GM18909 (cell line): ENCODE measurements around the gene ENPP6.

Experiments
- ATAC-seq: cut with Tn5 transposase; IDR thresholded peaks from one replicate; pipeline ENCODE4 v1.9.1; 2021; ENCODE audit warnings: mild to moderate bottlenecking; ENCODE audit not compliant: unreplicated experiment, poor library complexity

ENPP6 gene

DNA sequence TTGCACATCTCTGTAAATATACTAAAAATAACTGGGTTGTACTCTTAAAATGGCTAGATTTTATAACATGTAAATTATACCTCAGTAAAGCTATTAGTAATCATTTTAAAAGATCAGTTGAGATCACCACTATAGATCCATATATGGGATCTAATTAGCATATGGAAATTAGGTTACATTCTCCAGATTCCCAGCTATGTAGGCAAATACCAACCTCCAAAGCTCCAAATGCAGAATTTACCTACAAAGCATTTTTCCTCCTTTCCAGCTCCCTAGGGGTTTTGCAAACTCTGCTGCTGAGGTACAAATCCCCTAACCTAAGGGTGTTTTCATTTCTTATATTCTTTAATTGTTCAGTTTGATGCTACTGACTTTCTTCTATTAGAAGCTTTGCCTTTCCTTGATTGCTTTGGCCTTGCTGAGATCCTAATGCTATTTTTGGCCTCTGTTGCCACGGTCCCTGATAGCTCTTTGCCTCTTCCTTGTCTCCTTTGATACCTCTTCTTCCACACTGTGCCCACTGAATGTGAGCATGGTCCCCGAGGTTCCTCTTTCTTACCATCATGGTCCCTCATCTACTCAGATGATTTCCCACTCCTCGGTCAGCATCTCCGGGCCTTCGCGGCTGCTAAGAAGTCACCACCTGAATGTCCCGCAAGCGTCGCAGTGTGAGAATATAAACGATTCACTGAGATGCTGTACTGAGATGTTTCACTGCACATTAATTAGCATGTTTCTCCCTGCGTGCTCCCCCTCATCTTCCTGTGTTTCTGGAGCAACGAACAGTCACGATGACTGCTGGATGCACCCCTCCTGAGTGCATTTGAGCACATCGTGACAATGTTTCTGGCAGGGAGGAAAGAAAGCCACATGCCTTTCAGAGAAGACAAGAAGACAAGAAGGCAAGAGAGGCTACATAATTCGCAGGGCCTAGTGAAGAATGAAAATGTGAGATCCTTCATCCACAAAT lies 23.8 kb downstream of the ENPP6 start:
- ATAC-seq = no peak

DNA sequence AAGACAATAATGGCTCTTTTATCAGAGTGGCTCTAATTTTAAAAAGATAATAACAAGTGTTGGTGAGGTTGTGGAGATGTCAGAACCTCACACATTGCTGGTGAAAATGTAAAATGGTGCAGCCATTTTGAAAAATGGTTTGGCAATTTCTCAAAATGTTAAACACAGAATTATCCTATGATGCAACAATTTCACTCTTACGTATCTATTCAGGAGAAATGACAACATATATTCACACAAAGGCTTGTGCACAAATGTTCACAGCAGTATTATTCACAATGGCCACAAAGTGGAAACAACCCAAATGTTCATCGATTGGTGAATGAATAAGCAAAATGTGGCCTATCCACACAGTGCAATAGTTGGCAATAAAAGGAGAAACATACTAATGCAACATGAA lies 24.7 kb downstream of the ENPP6 start:
- no peak for ATAC-seq

DNA sequence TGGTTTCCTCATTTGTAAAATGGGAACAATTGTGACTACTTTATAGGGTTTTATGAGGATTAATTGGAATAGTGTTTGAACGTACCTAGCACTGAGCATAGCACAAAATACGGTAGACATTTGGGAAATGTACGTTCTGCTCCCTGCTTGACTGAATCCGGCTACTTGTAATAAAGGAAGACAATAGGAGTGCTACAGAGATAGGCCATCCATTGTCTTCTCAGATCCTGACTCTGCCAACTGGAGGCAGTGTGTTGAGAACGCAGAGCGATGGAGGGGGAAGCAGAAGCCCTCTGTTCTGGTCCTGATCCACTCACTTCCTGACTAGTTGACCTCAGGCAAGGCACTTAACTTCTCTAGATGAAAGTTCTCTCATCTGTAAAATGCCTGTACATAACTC lies 26.4 kb downstream of the ENPP6 start:
- no peak for ATAC-seq

DNA sequence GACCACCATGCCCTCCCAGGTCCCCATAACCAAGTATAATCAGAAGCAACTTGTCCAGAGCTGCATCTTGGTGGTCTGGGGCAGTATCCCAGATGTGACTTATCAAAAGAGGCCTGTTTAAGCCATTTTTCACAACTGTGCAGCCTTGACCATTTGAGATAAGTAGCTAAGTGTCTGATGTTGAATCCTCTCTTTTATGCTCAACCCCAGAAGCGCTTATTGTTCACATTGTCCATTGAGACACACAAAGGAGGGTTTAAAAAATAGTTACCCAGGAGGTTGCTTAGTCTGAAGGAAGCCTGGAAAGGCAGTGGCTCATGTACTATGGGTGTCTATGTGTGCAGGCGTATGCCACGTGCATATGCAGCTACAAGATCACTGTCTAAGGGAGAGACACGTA lies 27.0 kb downstream of the ENPP6 start:
- no peak for ATAC-seq

DNA sequence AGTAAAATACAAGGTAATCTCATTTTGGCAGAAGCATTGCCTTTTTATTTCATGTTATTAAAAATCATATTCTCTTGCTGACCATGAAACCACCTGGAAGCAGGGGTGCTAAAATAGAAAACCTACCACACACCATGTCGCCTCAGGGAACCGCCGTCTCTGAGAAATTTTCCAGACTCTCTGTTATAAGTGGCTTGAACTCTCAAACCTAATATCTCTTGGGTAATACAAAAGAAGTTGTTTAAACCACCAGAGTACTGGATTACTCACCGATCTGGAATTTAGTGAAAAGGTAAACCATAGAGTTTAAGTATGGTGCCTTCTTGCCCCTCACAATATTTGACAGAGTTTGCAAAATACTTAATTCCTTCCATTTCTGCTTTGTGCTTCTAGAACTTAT lies 27.7 kb downstream of the ENPP6 start:
- no peak for ATAC-seq

DNA sequence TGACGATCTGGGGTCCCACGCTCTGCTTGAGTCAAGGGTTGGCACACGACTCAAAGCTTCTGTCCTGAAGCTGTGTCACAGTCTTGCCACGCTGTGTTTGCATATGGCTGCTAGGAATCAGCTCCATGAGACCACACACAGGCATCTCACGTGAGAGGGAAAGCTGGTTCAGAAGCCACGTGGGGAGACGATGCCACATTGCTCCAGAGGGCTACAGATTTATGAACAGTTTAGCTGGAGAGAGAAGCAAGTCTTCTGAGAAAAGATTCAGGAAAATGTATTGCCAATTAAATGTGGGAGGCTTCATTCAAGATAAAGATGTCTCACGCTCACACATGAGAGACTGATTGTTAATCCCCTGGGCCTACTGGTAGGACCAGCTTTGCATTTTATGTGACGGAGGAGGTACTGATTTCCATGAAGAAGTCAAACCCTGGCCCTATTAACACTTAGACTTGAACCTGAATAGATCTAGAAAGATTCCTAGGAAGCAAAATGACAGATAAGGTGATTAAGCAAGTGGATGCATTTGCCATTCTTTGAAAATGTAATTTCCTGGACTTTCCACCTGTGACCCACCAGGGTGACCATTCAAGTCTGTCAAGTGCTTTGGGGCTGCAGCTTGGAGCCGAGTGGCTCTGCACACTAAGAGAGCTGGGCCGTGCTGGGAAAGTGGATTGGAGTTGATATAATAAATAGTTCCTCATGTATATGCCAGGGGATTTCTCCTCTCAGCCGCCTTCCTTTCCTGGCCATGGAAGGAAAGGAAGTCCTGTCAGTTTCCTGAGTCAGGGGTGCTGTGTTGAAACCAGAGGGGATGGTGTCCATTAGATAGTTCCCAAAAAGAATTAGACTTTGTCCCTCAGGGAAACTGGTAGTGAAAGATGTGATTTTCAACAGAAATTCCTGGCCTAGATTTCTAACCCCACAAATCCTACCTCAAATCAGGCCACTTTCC lies 29.0 kb downstream of the ENPP6 start:
- ATAC-seq = no peak

DNA sequence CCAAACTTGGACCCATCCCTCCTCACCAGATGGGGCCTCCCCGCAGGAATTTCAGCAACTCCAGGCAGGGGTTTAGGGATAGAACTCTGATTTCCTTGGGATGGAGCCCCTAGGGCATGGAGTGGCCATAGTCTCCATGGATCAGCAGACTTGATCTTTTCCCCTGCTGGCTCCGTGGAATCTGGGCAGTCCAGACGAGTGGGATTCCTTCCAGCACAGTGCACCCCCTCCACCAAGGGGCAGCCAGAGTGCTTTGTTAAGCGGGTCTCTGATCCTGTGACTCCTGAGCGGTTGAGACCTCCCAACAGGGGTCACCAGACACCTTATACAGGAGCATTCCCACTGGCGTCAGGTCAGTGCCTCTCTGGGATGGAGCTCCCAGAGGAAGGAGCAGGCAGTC lies 40.4 kb downstream of the ENPP6 start:
- no peak for ATAC-seq

DNA sequence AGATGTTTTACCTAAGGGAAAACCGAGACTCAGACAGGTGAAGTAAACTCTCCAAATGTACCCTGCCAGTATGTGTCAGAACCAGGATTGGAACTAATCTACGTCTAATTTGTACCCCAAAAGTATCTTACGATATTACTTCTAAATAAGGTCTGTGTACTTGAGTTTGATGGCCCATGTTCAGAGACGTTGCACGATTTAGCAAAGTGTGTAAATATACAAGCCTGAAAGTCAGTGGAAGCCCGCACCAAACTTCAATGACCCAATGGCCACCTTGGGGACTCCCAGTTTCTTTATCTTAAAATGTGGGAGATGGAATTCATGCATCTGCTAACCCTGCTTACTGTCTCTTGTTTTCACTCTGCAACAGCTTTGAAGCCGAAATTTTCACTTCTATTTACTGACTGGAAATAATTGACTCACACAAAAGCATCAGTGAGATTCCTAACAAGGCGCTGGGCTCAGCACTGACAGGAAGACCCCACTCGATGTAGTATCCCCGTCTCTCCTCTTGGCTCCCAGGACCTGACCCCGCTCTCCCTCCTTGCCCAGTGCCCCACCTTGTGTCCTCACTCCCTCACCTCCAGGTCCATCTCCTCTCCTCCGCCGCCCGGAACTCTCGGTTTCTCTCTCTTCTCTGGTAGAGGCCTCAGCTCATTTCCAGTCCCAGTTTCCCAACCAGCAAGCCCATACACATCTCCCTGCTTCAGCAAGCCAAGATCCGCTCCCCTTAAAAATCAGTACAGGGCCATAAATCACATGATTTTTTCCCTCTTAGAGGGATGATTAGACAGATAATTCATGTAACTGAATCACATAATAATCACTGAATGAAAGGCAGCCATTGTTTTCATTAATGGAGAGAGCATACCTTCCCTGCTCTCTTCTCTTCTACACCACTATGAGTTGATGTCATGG lies 42.8 kb downstream of the ENPP6 start:
- no peak for ATAC-seq

DNA sequence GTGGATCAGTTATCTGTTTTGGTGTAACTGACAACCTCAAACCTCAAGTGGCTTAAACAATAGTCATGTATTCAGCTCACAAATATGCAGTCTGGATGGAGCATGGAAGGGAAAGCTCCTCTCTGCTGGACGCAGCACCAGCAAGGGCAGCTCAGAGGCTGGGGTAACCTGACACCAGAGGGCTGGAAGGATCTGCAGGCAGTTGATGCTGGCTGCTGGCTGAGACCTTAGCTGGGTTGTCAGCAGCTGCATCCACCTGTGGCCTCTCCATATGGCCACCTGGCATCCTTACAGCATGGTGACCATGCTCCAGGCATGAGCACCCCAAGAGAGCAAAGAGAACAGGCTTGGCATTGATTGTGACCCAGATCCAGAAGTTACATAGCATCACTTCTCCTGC lies 46.7 kb downstream of the ENPP6 start:
- no peak for ATAC-seq

DNA sequence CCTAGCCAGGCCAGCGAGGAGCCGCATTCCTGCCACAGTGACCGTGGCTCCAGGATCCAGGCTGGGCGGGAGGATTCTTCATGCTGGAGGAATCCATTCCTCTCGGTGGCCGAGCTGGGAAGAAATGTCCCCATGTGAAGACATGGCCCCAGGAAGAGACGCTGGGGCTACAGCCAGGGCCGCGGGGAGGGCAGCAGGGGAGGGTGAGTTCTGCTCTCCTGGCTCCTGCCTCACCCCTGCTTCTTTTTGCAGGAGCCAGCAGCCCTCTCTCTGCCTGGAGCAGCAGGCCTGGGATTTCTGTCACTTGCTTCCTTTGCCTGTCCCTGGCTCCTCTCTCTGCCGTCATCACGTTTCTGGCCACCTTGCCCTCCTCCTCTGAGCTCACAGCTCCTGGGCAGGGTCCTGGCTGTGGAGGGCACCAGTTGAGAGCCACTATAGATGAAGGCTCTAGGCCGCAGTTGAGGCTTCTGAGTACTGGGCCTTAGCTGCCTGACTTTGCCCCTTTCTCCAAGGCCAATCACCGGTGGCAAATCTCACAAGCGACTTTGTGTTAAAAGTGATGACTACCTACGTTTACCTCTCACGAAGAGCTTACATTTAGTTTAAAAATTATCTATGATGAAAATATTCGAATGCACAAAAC lies 48.3 kb downstream of the ENPP6 start:
- no peak for ATAC-seq

DNA sequence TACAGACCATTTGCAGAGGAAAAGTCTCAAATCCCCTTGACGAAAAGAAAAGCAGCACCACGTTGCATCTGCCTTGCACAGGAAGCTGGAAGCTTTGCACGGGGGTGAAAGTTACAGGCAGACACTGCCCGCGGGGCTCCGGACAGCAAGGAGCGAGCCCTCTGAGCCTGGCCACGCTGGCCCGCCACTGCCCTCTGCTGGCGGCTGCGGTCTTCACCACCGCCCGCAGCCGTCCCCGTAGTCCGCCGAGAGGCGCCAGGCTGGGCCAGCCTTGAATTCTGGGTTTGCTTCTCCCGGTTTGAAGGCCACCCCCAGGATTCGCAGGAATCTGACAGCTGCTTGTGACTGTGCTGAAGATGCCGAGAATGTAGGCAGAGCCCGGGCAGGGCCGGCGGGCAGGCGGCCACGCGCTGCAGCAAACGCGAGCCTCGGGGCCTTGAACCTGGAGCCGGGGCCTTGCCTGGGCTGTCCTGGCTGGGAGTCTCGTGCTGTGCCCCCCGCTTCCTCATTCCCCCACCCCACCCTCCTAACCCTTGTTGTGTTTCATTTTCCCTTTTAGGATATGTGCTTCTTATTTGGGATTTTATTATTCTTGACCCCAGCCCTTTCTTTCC lies 49.2 kb downstream of the ENPP6 start:
- ATAC-seq = peak; percentile 86

DNA sequence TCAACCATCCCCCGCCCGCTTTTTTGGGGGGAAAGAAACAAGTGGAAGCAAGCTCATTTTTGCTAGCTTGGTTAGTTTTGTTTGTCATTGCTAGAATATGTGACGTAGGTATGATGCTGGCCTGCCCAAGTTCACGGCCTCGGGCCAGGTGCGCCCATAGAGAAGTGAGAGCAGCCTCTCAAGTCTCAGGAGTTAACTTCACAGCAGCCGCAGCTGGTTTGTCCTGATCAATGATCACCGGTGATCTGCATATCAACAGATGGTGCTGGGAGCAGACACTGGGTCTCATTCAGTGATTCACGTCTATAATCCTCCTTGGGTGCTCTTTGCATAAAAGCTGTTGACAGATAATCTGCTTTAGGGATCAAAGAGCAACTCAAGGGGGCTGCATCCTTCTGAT lies 50.1 kb downstream of the ENPP6 start:
- peak; percentile 62 for ATAC-seq

DNA sequence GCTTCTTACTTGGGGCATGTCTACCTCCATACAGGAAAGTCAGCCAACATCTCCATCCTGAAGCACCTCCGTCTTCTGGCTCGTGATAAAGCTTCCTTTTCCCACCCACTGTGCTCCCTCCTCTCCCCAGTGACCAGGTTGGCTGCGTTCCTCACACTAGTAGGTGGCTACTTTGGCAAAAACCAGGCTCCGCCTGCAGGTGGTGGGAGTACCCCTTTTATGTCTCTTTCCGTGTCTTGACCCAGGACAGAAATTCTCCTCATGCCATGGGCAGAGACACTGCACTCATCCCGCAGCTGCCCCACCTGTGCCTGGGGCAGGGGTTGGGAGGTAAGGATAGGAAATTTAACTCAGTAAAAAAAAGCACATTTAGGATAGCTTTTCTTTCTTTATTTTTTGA lies 50.9 kb downstream of the ENPP6 start:
- ATAC-seq = no peak

DNA sequence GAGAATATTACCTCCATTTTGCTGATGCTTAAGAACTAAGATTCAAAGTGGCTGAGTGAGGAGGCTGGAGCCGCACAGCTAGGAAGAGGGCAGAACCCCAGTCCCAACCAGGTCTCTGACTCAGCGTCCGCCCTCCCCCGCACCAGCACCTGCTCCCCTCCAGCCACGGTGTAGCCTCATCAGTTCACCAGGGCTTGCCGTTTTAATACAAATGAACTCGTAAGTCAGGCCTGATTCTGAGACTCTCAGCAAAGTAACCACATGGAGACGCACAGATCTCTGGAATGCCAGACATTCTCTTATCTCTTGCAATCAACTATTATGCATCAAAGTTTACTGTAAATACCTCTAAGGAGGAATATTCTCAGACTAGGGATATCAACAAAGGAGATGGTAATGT lies 52.4 kb downstream of the ENPP6 start:
- ATAC-seq = no peak

DNA sequence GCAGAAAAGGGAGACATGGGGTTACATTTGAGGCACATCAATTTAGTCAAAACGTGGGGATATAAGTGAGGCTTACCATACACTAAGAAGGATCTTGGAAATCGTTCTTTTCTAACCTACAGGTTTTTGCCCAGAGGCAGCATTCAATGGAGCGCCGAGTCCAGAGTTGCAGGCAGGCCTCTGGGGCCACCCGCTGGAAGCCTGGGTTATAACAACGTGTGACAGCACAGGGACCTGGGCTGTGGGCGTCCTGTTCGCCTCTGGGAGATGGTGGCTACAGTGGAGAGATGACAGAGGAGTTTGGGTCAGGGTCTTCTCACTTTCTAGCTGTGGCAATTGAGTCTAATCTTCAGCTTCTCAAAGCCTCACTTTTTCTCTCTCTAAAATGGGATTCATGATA lies 53.9 kb downstream of the ENPP6 start:
- ATAC-seq = no peak

DNA sequence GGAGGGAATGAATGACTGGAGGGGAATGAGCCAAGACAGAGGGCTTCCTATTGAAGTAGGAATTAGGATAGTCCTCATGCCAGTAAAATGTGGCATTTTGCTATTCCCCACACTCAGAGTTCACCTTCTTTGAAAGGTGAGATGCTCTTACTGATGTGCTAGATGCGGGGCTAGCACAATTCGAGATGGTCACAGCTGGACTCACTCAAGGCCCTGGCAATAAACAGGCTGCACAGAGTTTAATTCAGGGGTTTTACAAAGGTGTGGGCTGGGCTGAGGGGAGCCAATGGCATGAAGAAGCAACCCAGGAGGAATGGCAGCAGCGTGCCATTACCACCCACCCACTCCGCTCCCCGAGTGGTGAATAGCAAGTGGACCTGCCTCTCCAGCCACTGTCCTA lies 55.1 kb downstream of the ENPP6 start:
- no peak for ATAC-seq

DNA sequence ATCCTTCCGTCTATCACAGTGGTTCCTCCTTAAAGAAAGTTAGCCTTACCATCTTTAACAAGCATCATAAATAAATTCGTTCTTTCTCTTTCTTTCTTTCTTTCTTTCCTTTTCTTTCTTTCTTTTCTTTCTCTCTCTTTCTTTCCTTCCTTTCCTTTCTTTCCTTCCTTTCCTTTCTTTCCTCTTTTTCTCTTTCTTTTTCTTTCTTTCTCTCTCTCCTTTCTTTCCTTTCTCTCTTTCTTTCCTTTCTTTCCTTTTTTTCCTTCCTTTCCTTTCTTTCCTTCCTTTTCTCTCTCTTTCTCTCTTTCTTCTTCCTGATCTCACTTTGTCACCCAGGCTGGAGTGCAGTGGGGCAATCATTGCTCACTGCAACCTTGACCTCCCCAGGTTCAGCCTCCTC lies 60.4 kb downstream of the ENPP6 start:
- ATAC-seq = no peak

DNA sequence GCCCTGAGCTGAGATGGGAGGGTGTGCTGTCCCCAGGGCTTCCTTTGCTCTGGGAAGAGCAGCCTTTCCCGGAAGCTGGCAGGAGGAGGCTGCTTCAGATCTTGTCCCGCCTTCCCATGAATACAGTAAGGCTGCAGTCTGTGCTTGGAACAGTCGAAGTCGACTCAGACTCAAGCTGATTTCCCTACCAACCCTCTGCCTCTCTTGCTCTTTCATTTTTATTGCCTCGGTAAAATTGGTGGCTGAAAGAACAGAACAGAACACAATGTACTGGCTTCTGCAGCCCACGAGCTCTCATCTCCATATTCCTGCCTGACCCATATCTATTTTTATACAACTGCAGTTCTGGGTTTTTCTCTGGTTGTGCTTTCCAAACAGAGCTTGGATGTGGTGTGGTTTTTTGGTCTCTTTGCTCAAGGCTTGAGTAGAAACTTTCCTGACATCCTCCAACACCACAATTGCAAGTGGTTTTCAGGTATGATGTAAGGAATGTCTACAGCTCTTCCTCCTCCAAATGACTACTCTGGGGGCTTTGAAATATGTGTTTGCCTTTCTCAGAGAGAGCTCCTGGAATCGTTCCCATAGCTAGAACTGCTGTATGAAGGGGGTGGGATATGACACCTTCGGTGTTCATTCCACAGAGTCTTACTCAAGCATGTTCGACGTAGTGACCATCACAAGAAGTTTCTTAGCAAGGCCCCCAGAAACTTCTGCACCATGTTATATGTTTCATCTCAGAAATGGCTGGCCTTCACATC lies 61.3 kb downstream of the ENPP6 start:
- no peak for ATAC-seq

DNA sequence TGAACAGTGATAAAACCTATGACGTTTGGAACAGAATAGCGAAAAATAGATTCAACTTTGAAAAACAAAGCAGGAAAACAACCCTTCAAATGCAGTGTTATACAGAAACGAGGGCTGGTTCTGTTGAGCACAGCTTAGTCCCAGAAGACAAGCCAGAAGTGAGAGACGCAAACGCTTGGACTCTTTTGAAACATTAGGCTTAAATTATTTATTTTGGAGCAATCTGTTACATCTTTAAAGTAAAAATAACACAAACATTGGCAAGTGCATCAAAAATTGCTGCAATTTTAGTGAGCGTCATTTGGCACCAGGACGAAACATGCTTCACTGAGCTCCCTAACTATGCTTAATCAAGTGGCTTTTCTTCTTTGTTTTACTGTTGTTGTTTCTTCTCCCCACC lies 63.5 kb downstream of the ENPP6 start:
- no peak for ATAC-seq
